HL-60 (cell line): ENCODE data around the gene BEGAIN.

Experiments used
- DNase-seq, 2 experiments: peaks; one replicate each; pipeline ENCODE4 v3.0.0-alpha.2; 2010 to 2020; ENCODE audit warnings: low read depth in 1 of 2, low spot score in 1 of 2
- H3K27ac ChIP-seq: fragments of 250-450 bp; sonication (Bioruptor Pico); replicated peaks from 2 replicates; pipeline ENCODE4 v1.5.1; 2020; ENCODE audit warnings: mild to moderate bottlenecking, moderate library complexity
- H3K27me3 ChIP-seq: fragments of 250-450 bp; sonication (Bioruptor Pico); 2 replicates; pipeline ENCODE4 v1.5.1; 2021; ENCODE audit warnings: mild to moderate bottlenecking, moderate library complexity; ENCODE audit not compliant: insufficient read depth, poor library complexity, severe bottlenecking
- H3K4me3 ChIP-seq: replicated peaks from 2 replicates; pipeline ENCODE4 v1.5.1; 2011; ENCODE audit warnings: mild to moderate bottlenecking, control low read depth, low read length; ENCODE audit not compliant: insufficient read depth
- CTCF ChIP-seq: IDR thresholded peaks from one replicate; pipeline ENCODE4 v1.5.1; 2011; ENCODE audit warnings: low read length, control low read depth, inconsistent platforms; ENCODE audit not compliant: insufficient read depth
- GABPA ChIP-seq: IDR thresholded peaks from 2 replicates; pipeline ENCODE4 v1.6.1; 2012; ENCODE audit warnings: low read depth
- POLR2AphosphoS5 ChIP-seq: IDR thresholded peaks from 2 replicates; pipeline ENCODE4 v1.6.1; 2012; ENCODE audit warnings: low read depth
- SPI1 ChIP-seq: IDR thresholded peaks from 2 replicates; pipeline ENCODE4 v1.6.1; 2012; ENCODE audit warnings: low read depth, mild to moderate bottlenecking, borderline replicate concordance
- TF ChIP-seq, protein P1 (sequence below): IDR thresholded peaks from 2 replicates; pipeline ENCODE4 v1.6.1; 2012; ENCODE audit warnings: low read depth; ENCODE audit not compliant: insufficient replicate concordance

The BEGAIN gene

GRCh38 chr14:100529561-100530031 is 57.6 kb downstream of the BEGAIN start:
- TF ChIP-seq POLR2AphosphoS5 (no peak), CTCF (no peak), GABPA (no peak), SPI1 (no peak)
- TF ChIP-seq, protein P1, sequence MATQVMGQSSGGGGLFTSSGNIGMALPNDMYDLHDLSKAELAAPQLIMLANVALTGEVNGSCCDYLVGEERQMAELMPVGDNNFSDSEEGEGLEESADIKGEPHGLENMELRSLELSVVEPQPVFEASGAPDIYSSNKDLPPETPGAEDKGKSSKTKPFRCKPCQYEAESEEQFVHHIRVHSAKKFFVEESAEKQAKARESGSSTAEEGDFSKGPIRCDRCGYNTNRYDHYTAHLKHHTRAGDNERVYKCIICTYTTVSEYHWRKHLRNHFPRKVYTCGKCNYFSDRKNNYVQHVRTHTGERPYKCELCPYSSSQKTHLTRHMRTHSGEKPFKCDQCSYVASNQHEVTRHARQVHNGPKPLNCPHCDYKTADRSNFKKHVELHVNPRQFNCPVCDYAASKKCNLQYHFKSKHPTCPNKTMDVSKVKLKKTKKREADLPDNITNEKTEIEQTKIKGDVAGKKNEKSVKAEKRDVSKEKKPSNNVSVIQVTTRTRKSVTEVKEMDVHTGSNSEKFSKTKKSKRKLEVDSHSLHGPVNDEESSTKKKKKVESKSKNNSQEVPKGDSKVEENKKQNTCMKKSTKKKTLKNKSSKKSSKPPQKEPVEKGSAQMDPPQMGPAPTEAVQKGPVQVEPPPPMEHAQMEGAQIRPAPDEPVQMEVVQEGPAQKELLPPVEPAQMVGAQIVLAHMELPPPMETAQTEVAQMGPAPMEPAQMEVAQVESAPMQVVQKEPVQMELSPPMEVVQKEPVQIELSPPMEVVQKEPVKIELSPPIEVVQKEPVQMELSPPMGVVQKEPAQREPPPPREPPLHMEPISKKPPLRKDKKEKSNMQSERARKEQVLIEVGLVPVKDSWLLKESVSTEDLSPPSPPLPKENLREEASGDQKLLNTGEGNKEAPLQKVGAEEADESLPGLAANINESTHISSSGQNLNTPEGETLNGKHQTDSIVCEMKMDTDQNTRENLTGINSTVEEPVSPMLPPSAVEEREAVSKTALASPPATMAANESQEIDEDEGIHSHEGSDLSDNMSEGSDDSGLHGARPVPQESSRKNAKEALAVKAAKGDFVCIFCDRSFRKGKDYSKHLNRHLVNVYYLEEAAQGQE, result no peak
- H3K4me3 ChIP-seq, result no peak overlapping the region
- DNase-seq, result no peak
- no peak overlapping the region for H3K27ac ChIP-seq
- H3K27me3 ChIP-seq, result no peaks in the 10 kb centered on the region

- TF ChIP-seq SPI1, result no peak
- TF ChIP-seq, protein P1, result no peak
- no peak overlapping the region for H3K27ac ChIP-seq
- no peak overlapping the region for H3K4me3 ChIP-seq
- DNase-seq, result no peak
- H3K27me3 ChIP-seq, result no peaks in the 10 kb centered on the region
Measured at GRCh38 chr14:100528962-100529560, 58.2 kb downstream of the BEGAIN start.

GRCh38 chr14:100526632-100527031 is 60.6 kb downstream of the BEGAIN start:
- no peaks in the 10 kb centered on the region for H3K27me3 ChIP-seq
- H3K27ac ChIP-seq, result no peak overlapping the region
- no peak for DNase-seq
- H3K4me3 ChIP-seq, result no peak overlapping the region
- TF ChIP-seq POLR2AphosphoS5 (no peak), SPI1 (no peak), CTCF (no peak), GABPA (no peak)
- TF ChIP-seq, protein P1, result no peak
